HG03045 (cell line): ENCODE measurements around the gene IMMP2L.

ENCODE experiments used
- ATAC-seq: cut with Tn5 transposase; IDR thresholded peaks from one replicate; pipeline ENCODE4 v1.9.1; 2021; ENCODE audit warnings: mild to moderate bottlenecking, moderate library complexity; ENCODE audit not compliant: unreplicated experiment

Gene IMMP2L

GRCh38 chr7:110854651-110855050 is 707.6 kb downstream of the IMMP2L start:
- ATAC-seq, result no peak

- ATAC-seq, result no peak
These were observed 708.1 kb downstream of the IMMP2L start for GRCh38 chr7:110854166-110854565.

GRCh38 chr7:110853263-110853662 is 709.0 kb downstream of the IMMP2L start:
- no peak for ATAC-seq

- ATAC-seq, result no peak
These were observed 709.9 kb downstream of the IMMP2L start for GRCh38 chr7:110852156-110852940.

- ATAC-seq, result no peak
These were observed 712.1 kb downstream of the IMMP2L start for GRCh38 chr7:110850224-110850623.

- ATAC-seq, result no peak
These were observed 719.5 kb downstream of the IMMP2L start for GRCh38 chr7:110842796-110843195.

GRCh38 chr7:110841840-110842545 is 720.3 kb downstream of the IMMP2L start:
- no peak for ATAC-seq

GRCh38 chr7:110839866-110840265 is 722.4 kb downstream of the IMMP2L start:
- no peak for ATAC-seq

GRCh38 chr7:110835849-110836248 is 726.4 kb downstream of the IMMP2L start:
- no peak for ATAC-seq

GRCh38 chr7:110835218-110835617 is 727.1 kb downstream of the IMMP2L start:
- ATAC-seq, result no peak

- ATAC-seq, result no peak
These were observed 730.9 kb downstream of the IMMP2L start for GRCh38 chr7:110831419-110831818.

- no peak for ATAC-seq
These were observed 731.5 kb downstream of the IMMP2L start for GRCh38 chr7:110830778-110831177.

- no peak for ATAC-seq
These were observed 734.4 kb downstream of the IMMP2L start for GRCh38 chr7:110827936-110828335.

GRCh38 chr7:110827287-110827855 is 734.9 kb downstream of the IMMP2L start:
- no peak for ATAC-seq

GRCh38 chr7:110813986-110814385 is 748.3 kb downstream of the IMMP2L start:
- no peak for ATAC-seq

- no peak for ATAC-seq
These were observed 752.5 kb downstream of the IMMP2L start for GRCh38 chr7:110809832-110810231.

- no peak for ATAC-seq
These were observed 753.9 kb downstream of the IMMP2L start for GRCh38 chr7:110808361-110808760.

GRCh38 chr7:110804501-110804900 is 757.8 kb downstream of the IMMP2L start:
- no peak for ATAC-seq

GRCh38 chr7:110803602-110804143 is 758.6 kb downstream of the IMMP2L start:
- ATAC-seq, result no peak

- ATAC-seq, result no peak
These were observed 760.8 kb downstream of the IMMP2L start for GRCh38 chr7:110801502-110801901.

- no peak for ATAC-seq
These were observed 761.3 kb downstream of the IMMP2L start for GRCh38 chr7:110800984-110801383.

GRCh38 chr7:110797656-110798055 is 764.6 kb downstream of the IMMP2L start:
- ATAC-seq, result no peak
